Testis (tissue), 3 donors: ENCODE data around the gene DDX54. TPM values are rescaled to one million over a fixed set of nuclear protein-coding genes. Genes with fewer than 3 reads are reported as not detected.

ENCODE experiments used
- DNase-seq: peaks from one replicate; pipeline ENCODE4 v3.0.0-alpha.2; 2019
- H3K27ac ChIP-seq, 2 donors: fragments of 200-600 bp; sonication (generic); one replicate each; pipeline ENCODE4 v1.5.1; 2019
- H3K27me3 ChIP-seq: fragments of 200-600 bp; sonication (generic); one replicate; pipeline ENCODE4 v1.5.1; 2019
- H3K36me3 ChIP-seq: fragments of 200-600 bp; sonication (generic); one replicate; pipeline ENCODE4 v1.5.1; 2017; ENCODE audit warnings: low read depth; ENCODE audit errors: missing control alignments
- H3K4me1 ChIP-seq: fragments of 200-600 bp; sonication (generic); one replicate; pipeline ENCODE4 v1.5.1; 2019
- H3K4me3 ChIP-seq, 2 donors: fragments of 200-600 bp; sonication (generic); one replicate each; pipeline ENCODE4 v1.5.1; 2017 to 2019
- H3K9me3 ChIP-seq: fragments of 200-600 bp; sonication (generic); one replicate; pipeline ENCODE4 v1.5.1; 2017
- POLR2A ChIP-seq: fragments of 450-650 bp; IDR thresholded peaks from one replicate; pipeline ENCODE4 v1.6.1; 2017; ENCODE audit warnings: antibody characterized with exemption, mild to moderate bottlenecking, moderate library complexity
- WGBS, 2 donors: methylation state at CpG; one replicate each; pipeline ENCODE4 v1.1.5; 2018; 5-methylcytosine and 5-hydroxymethylcytosine counted together
- intact Hi-C: fragments of 100-400 bp; cut with DNase I; formaldehyde crosslinking; loops from one replicate; pipeline ENCODE4 v1.15.1; 2023; ENCODE audit warnings: low total_unique reads
- polyA plus RNA-seq: library from polyadenylated mRNA; stranded (reverse); fragments of 350-450 nt; fragmentation: Illumina TruSeq; extraction: RNeasy Lipid Tissue Mini Kit (QIAGEN cat#74804); gene quantifications from one replicate; pipeline ENCODE4 v1.2.3, GENCODE V29; 2014; ENCODE audit warnings: low read depth, low replicate concordance; ENCODE audit not compliant: insufficient read depth
- total RNA-seq, 2 donors: library from RNA; depleted of rRNA; stranded (reverse); fragments of >200 nt; gene quantifications; one replicate each; pipeline ENCODE4 v1.2.3, GENCODE V29; 2016
- TF ChIP-seq, protein P1 (sequence below), 3 experiments: fragments of 450-650 bp in 2 of 3; fragments of 200-600 bp in 1 of 3; sonication (generic) in 1 of 3; IDR thresholded peaks; one replicate each; pipeline ENCODE4 v1.5.1; 2016 to 2019; ENCODE audit warnings: antibody characterized with exemption in 3 of 3, mild to moderate bottlenecking in 2 of 3, moderate library complexity in 1 of 3

The DDX54 gene
- total and polyA plus RNA-seq, 3 donors from 2014 or later: 40.3 to 63.6 (median 62.4) TPM

GRCh38 chr12:113179023-113179422 is 6.3 kb downstream of the DDX54 start:
- no peaks in the 10 kb centered on the region for H3K27me3 ChIP-seq
- no peak overlapping the region for H3K4me3 ChIP-seq
- no peak for TF ChIP-seq POLR2A
- intact Hi-C loops: no loop called here
- WGBS, 2 donors: 58 to 79% methylated on average over 2 to 14 of the region's 14 CpGs
- no peak overlapping the region for H3K27ac ChIP-seq
- no peaks in the 10 kb centered on the region for H3K36me3 ChIP-seq
- H3K4me1 ChIP-seq: peaks cover 15% of the 10 kb centered on the region
- H3K9me3 ChIP-seq: no peaks in the 10 kb centered on the region
- DNase-seq: no peak

GRCh38 chr12:113174461-113175384 is 10.6 kb downstream of the DDX54 start:
- intact Hi-C loops: no loop called here
- H3K36me3 ChIP-seq: no peaks in the 10 kb centered on the region
- H3K4me1 ChIP-seq: peaks cover 11% of the 10 kb centered on the region
- peak; percentile 89 for DNase-seq
- H3K4me3 ChIP-seq: no peak overlapping the region
- H3K27me3 ChIP-seq: no peaks in the 10 kb centered on the region
- no peak for TF ChIP-seq POLR2A
- TF ChIP-seq, protein P1, sequence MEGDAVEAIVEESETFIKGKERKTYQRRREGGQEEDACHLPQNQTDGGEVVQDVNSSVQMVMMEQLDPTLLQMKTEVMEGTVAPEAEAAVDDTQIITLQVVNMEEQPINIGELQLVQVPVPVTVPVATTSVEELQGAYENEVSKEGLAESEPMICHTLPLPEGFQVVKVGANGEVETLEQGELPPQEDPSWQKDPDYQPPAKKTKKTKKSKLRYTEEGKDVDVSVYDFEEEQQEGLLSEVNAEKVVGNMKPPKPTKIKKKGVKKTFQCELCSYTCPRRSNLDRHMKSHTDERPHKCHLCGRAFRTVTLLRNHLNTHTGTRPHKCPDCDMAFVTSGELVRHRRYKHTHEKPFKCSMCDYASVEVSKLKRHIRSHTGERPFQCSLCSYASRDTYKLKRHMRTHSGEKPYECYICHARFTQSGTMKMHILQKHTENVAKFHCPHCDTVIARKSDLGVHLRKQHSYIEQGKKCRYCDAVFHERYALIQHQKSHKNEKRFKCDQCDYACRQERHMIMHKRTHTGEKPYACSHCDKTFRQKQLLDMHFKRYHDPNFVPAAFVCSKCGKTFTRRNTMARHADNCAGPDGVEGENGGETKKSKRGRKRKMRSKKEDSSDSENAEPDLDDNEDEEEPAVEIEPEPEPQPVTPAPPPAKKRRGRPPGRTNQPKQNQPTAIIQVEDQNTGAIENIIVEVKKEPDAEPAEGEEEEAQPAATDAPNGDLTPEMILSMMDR (IDR thresholded peaks at IDR 0.05): peak; percentile 87 to 97 (median 89)
- no peaks in the 10 kb centered on the region for H3K9me3 ChIP-seq
- H3K27ac ChIP-seq: peak overlapping the region in 1 of 2 donors; percentile 44
- 49 to 54% methylated on average over 19 to 32 of the region's 32 CpGs for WGBS, 2 donors

GRCh38 chr12:113173081-113173698 is 12.1 kb downstream of the DDX54 start:
- Histone ChIP-seq H3K27me3 (no peaks in the 10 kb centered on the region), H3K27ac (no peak overlapping the region), H3K4me1 (peaks cover 11% of the 10 kb centered on the region), H3K4me3 (no peak overlapping the region), H3K36me3 (no peaks in the 10 kb centered on the region), H3K9me3 (no peaks in the 10 kb centered on the region)
- 81% methylated on average over 7 of the region's 7 CpGs for WGBS, 2 donors
- DNase-seq: no peak
- no peak for TF ChIP-seq POLR2A
- TF ChIP-seq, protein P1 (IDR thresholded peaks at IDR 0.05): no peak
- intact Hi-C loops: no loop called here

DNA sequence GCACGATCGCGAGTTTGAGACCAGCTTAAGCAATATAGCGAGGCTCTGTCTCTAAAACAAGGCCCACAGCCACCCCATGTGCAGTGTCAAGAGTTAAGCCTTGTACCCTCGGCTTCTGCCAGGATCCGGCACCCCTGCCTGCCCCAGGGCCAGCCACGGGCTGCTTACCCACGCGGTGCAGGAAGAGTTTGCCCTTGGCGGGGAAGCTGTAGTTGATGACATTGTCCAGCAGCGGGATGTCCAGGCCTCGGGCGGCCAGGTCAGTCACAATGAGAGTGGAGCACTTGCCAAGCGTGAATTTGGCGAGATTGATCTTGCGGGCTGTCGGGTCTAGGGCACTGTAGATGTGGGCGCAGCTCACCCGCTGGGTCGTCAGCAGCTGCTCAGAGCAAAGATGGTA is 13.1 kb downstream of the DDX54 start:
- intact Hi-C loops: no loop called here
- Histone ChIP-seq H3K9me3 (no peaks in the 10 kb centered on the region), H3K27ac (no peak overlapping the region), H3K4me3 (no peak overlapping the region), H3K4me1 (peaks cover 18% of the 10 kb centered on the region), H3K27me3 (no peaks in the 10 kb centered on the region), H3K36me3 (no peaks in the 10 kb centered on the region)
- no peak for DNase-seq
- 80 to 89% methylated on average over 12 to 20 of the region's 20 CpGs for WGBS, 2 donors
- TF ChIP-seq POLR2A: no peak
- TF ChIP-seq, protein P1 (IDR thresholded peaks at IDR 0.05): no peak

GRCh38 chr12:113171543-113171942 is 13.7 kb downstream of the DDX54 start:
- TF ChIP-seq, protein P1 (IDR thresholded peaks at IDR 0.05): no peak
- TF ChIP-seq POLR2A: no peak
- Histone ChIP-seq H3K4me3 (no peak overlapping the region), H3K9me3 (no peaks in the 10 kb centered on the region), H3K4me1 (peaks cover 18% of the 10 kb centered on the region), H3K27ac (no peak overlapping the region), H3K36me3 (no peaks in the 10 kb centered on the region), H3K27me3 (no peaks in the 10 kb centered on the region)
- 98 to 99% methylated on average over 9 of the region's 9 CpGs for WGBS, 2 donors
- intact Hi-C loops: no loop called here
- no peak for DNase-seq
